Measurements from ENCODE around the gene CHD6. TPM values are rescaled to one million over a fixed set of nuclear protein-coding genes. Genes with fewer than 3 reads are reported as not detected.

Gene CHD6, protein sequence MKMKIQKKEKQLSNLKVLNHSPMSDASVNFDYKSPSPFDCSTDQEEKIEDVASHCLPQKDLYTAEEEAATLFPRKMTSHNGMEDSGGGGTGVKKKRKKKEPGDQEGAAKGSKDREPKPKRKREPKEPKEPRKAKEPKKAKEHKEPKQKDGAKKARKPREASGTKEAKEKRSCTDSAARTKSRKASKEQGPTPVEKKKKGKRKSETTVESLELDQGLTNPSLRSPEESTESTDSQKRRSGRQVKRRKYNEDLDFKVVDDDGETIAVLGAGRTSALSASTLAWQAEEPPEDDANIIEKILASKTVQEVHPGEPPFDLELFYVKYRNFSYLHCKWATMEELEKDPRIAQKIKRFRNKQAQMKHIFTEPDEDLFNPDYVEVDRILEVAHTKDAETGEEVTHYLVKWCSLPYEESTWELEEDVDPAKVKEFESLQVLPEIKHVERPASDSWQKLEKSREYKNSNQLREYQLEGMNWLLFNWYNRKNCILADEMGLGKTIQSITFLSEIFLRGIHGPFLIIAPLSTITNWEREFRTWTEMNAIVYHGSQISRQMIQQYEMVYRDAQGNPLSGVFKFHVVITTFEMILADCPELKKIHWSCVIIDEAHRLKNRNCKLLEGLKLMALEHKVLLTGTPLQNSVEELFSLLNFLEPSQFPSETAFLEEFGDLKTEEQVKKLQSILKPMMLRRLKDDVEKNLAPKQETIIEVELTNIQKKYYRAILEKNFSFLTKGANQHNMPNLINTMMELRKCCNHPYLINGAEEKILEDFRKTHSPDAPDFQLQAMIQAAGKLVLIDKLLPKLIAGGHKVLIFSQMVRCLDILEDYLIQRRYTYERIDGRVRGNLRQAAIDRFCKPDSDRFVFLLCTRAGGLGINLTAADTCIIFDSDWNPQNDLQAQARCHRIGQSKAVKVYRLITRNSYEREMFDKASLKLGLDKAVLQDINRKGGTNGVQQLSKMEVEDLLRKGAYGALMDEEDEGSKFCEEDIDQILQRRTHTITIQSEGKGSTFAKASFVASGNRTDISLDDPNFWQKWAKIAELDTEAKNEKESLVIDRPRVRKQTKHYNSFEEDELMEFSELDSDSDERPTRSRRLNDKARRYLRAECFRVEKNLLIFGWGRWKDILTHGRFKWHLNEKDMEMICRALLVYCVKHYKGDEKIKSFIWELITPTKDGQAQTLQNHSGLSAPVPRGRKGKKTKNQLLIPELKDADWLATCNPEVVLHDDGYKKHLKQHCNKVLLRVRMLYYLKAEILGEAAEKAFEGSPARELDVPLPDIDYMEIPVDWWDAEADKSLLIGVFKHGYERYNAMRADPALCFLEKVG (N-terminal part only)
- 5.6 to 10.6 TPM (median 9.6 TPM) in 5 replicates for total RNA-seq (2022; extraction: Qiagen RNA extraction; ENCODE audit: low read depth)

DNA sequence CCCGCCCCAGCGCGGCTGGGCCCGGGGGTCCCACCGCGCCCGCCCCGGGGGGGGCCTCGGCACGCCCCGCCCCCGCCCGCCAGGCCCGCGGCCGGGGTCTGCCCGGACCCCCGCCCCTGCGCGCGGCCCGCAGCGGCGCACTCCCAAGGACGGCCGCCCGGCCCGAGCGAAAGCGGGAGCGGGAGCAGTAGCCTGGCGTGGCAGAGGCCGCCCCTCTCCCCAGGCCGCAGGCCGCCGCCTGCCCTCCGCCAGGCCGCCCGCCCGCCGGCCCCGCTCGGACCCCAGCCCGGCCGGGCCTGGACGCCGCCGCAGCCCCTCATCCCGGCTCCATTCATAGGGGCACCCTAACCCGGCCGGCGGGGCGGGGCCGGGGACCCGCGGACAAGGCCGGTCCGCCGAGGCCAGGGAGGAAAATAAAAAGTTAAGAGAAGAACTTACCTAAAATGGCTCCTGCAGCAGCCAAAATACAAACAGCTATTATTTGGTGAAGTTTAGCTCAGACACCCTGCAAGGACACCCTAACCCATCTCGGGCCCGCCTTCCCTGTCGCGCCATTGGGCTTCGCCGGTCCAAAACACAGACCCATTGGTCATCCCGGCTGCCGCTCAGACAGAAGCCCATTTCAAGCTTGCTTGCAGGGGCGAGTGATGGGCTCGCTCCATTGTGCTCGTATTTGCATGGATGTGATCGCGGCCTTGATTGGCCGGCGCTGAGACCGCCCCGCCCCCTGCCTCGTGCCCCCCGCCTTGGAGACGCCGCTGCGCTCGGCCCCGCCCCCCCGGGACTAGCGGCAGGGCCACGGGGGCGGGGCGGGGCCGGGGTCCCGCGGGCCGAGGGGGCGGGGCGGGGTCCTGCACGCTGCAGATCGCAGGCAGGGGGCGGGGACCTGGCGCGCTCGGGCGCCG lies at the start of gene CHD6:
TSS of gene CHD6 (minus strand) at position 476 of the 905 bp plus-strand sequence. CDS start 67,040 bp downstream, outside the sequence.

DNA sequence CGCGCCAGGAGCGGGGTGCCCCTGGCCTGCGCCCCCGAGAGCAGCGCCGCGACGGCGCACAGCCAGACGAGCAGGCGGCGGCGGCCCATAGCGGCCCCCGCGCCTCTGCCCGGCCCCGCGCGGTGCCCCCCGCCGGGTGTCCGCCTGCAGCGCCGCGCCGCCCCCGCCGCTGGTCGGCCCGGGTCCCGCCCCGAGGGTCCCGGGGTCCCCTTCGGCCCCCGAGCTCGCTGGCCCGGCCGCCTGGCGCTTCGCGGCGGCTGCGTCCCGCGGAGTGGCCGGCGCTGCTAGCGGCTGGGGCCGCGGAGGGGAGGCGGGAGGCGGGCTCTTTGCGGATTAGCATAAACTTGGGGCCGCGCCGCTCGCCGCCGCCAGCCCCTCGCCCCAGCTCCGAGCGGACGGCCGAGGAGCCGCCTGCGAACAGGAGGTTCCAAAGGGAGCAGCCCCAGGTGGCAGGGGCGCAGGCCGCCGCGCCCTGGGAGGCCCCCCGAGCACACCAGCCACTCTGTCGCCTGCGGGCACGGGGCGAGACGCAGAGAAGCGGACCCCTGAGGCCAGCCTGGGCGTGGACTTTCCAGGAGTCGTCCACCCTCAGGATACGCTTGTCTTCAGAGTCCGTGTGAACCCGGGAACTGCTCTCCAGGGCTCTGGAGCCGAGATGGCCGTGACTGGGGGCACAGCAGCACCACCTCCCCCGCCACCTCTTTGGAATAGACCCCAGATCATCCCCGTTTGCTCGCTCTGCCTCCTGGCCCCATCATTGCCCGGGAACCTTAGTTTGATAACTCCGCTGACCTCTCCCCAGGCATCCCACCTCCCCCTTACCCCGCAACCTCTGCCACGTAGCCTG lies 251.4 kb downstream of the CHD6 start, which contains the start of gene EMILIN3:
TSS of gene EMILIN3 (minus strand) at position 273 of the 847 bp plus-strand sequence. CDS start at position 89, 184 bp downstream.

Measured in A549 treated with CpdA at 1 μM for 4 hours (cell line).